GM12873 (cell line): ENCODE measurements around the gene CDK9.

Source experiments
- CTCF ChIP-seq: IDR thresholded peaks from 2 replicates; pipeline ENCODE4 v1.5.1; 2012; ENCODE audit warnings: low read depth, mild to moderate bottlenecking, moderate library complexity, low read length, control low read depth; ENCODE audit not compliant: insufficient read depth; ENCODE audit errors: missing control alignments

Gene CDK9

GRCh38 chr9:127770905-127771569, 14.8 kb upstream of the CDK9 start:
- TF ChIP-seq CTCF = no peak

GRCh38 chr9:127771570-127772189, 14.2 kb upstream of the CDK9 start:
- no peak for TF ChIP-seq CTCF

DNA sequence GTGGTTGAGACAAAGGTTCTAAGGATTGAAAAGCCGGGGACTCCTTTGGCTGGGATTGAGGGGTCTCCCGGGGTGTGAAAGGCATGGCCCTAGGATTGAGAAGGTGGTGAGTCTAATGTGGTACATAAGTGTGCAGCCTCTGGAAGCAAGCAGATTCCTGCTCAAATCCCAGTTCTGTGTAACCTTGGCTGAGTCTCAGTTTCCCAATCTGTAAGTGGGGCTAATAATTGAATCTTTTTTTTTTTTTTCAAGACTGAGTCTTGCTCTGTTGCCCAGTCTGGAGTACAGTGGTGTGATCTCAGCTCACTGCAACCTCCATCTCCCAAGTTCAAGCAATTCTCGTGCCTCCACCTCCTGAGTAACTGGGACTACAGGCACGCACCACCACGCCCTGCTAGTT, 13.2 kb upstream of the CDK9 start:
- TF ChIP-seq CTCF = no peak

DNA sequence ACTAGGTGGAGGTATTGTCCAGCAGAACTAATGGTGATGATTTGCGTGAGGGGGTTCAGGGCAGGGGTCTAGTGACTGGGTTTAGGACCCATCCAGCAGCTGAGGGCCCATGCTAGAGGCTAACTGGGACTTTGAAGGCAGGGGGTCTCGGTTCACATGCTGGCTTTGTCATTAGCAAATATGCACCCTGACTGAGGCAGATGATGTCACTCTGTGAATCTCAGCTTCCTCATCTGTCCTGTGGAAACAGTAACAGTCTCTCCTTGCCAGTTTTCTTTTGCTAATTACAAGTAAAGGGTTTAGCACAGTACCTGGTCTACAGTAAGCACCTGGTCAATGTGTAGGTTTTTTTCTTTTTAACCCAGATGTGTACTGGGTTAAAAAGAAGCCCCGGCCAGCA, 12.6 kb upstream of the CDK9 start:
- TF ChIP-seq CTCF = no peak

- no peak for TF ChIP-seq CTCF
Observed at GRCh38 chr9:127773981-127774380, 11.9 kb upstream of the CDK9 start.

- no peak for TF ChIP-seq CTCF
Observed at GRCh38 chr9:127776195-127776923, 9.5 kb upstream of the CDK9 start.

DNA sequence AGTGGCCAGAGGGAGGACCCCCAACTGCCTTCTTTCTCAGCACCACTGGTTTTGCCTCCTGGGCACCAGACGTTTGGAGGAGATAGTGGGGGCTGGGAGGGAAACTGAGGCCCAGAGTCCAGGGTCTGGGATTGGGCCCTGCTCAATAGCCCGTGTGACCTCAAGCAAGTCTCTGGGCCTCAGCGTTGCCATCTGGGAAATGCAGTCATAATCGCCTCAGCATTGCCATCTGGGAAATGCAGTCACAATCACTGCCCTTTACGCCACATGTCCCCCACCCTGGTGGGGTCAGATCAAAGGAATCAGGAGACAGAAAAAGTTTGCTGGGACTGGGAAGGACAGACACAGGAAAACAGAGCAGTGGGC, 8.9 kb upstream of the CDK9 start:
- no peak for TF ChIP-seq CTCF
